ENCODE data around the gene PGAM5.

Gene PGAM5

GRCh38 chr12:132761921-132762583, 51.4 kb downstream of the PGAM5 start:
- peak overlapping the region; percentile 85 for H3K9ac ChIP-seq (ENCODE audit: low read depth, low read length)
- H3K36me3 ChIP-seq (ENCODE audit: control insufficient read depth, insufficient read depth, low read length) = peaks cover 7% of the 10 kb centered on the region
- H3K4me3 ChIP-seq (ENCODE audit: low read depth, low read length) = peak overlapping the region; percentile 65
- H3K27me3 ChIP-seq (ENCODE audit: control insufficient read depth, insufficient read depth, low read length) = no peaks in the 10 kb centered on the region
- H3K9me3 ChIP-seq (ENCODE audit: control insufficient read depth, insufficient read depth, low read length) = no peaks in the 10 kb centered on the region
- H3K4me1 ChIP-seq (ENCODE audit: control insufficient read depth, insufficient read depth, low read length) = no peaks in the 10 kb centered on the region

- H3K9ac ChIP-seq (ENCODE audit: low read depth, low read length) = no peak overlapping the region
Measured at GRCh38 chr12:132764231-132764630, 53.6 kb downstream of the PGAM5 start.

GRCh38 chr12:132765361-132765760, 54.7 kb downstream of the PGAM5 start:
- Histone ChIP-seq H3K9ac (ENCODE audit: low read depth, low read length) (no peak overlapping the region), H3K27me3 (ENCODE audit: control insufficient read depth, insufficient read depth, low read length) (no peaks in the 10 kb centered on the region), H3K4me1 (ENCODE audit: control insufficient read depth, insufficient read depth, low read length) (no peaks in the 10 kb centered on the region), H3K4me3 (ENCODE audit: low read depth, low read length) (no peak overlapping the region), H3K36me3 (ENCODE audit: control insufficient read depth, insufficient read depth, low read length) (peaks cover 6% of the 10 kb centered on the region), H3K9me3 (ENCODE audit: control insufficient read depth, insufficient read depth, low read length) (no peaks in the 10 kb centered on the region)

More at GRCh38 chr12:132764231-132764630, 53.6 kb downstream of the PGAM5 start:
- H3K27me3 ChIP-seq (ENCODE audit: control insufficient read depth, insufficient read depth, low read length) = no peaks in the 10 kb centered on the region
- peaks cover 5% of the 10 kb centered on the region for H3K36me3 ChIP-seq (ENCODE audit: control insufficient read depth, insufficient read depth, low read length)
- H3K9me3 ChIP-seq (ENCODE audit: control insufficient read depth, insufficient read depth, low read length) = no peaks in the 10 kb centered on the region
- no peak overlapping the region for H3K4me3 ChIP-seq (ENCODE audit: low read depth, low read length)
- no peaks in the 10 kb centered on the region for H3K4me1 ChIP-seq (ENCODE audit: control insufficient read depth, insufficient read depth, low read length)

GRCh38 chr12:132766380-132767085, 55.9 kb downstream of the PGAM5 start:
- no peak overlapping the region for H3K9ac ChIP-seq (ENCODE audit: low read depth, low read length)
- no peaks in the 10 kb centered on the region for H3K4me1 ChIP-seq (ENCODE audit: control insufficient read depth, insufficient read depth, low read length)
- no peaks in the 10 kb centered on the region for H3K27me3 ChIP-seq (ENCODE audit: control insufficient read depth, insufficient read depth, low read length)
- H3K4me3 ChIP-seq (ENCODE audit: low read depth, low read length) = no peak overlapping the region
- no peaks in the 10 kb centered on the region for H3K9me3 ChIP-seq (ENCODE audit: control insufficient read depth, insufficient read depth, low read length)
- H3K36me3 ChIP-seq (ENCODE audit: control insufficient read depth, insufficient read depth, low read length) = peaks cover 12% of the 10 kb centered on the region

- Histone ChIP-seq H3K36me3 (ENCODE audit: control insufficient read depth, insufficient read depth, low read length) (peaks cover 51% of the 10 kb centered on the region), H3K9ac (ENCODE audit: low read depth, low read length) (no peak overlapping the region), H3K4me1 (ENCODE audit: control insufficient read depth, insufficient read depth, low read length) (no peaks in the 10 kb centered on the region), H3K9me3 (ENCODE audit: control insufficient read depth, insufficient read depth, low read length) (no peaks in the 10 kb centered on the region), H3K4me3 (ENCODE audit: low read depth, low read length) (no peak overlapping the region), H3K27me3 (ENCODE audit: control insufficient read depth, insufficient read depth, low read length) (no peaks in the 10 kb centered on the region)
Measured at GRCh38 chr12:132771126-132771838, 60.6 kb downstream of the PGAM5 start.

Data from iPS-15b (cell line).